NCI-H2107 (cell line): Measurements from ENCODE around the gene ABCA9.
"Not testable (repeated sequence)": the region's sequence is repeated elsewhere in the genome, so short reads cannot be mapped to it uniquely, and the experiment has no call there.

Source experiments
- DNase-seq: peaks from one replicate; lab custom pipeline; 2025; lab: John Stamatoyannopoulos, UW

The ABCA9 gene, protein sequence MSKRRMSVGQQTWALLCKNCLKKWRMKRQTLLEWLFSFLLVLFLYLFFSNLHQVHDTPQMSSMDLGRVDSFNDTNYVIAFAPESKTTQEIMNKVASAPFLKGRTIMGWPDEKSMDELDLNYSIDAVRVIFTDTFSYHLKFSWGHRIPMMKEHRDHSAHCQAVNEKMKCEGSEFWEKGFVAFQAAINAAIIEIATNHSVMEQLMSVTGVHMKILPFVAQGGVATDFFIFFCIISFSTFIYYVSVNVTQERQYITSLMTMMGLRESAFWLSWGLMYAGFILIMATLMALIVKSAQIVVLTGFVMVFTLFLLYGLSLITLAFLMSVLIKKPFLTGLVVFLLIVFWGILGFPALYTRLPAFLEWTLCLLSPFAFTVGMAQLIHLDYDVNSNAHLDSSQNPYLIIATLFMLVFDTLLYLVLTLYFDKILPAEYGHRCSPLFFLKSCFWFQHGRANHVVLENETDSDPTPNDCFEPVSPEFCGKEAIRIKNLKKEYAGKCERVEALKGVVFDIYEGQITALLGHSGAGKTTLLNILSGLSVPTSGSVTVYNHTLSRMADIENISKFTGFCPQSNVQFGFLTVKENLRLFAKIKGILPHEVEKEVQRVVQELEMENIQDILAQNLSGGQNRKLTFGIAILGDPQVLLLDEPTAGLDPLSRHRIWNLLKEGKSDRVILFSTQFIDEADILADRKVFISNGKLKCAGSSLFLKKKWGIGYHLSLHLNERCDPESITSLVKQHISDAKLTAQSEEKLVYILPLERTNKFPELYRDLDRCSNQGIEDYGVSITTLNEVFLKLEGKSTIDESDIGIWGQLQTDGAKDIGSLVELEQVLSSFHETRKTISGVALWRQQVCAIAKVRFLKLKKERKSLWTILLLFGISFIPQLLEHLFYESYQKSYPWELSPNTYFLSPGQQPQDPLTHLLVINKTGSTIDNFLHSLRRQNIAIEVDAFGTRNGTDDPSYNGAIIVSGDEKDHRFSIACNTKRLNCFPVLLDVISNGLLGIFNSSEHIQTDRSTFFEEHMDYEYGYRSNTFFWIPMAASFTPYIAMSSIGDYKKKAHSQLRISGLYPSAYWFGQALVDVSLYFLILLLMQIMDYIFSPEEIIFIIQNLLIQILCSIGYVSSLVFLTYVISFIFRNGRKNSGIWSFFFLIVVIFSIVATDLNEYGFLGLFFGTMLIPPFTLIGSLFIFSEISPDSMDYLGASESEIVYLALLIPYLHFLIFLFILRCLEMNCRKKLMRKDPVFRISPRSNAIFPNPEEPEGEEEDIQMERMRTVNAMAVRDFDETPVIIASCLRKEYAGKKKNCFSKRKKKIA (N-terminal part only)

DNA sequence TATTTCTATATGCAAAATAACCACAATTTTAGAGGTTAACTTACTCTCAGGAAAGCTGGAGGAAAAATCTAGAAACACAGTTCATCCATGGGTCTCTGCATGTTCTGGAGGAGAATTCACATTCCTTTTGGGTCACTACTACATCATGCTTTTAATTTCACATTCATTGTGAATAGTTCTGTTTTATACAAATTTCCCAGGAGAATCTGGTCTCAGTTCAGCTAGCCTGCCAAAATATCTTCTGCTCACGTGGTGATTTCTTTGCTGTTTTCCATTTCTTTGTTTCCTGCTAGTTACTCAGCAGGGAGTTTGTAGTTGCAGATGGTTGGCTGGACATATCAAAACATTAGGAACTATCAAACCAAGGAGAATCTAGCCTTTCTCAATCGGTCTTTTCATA, at the start of gene ABCA9:
ABCA9 (minus strand) TSS at position 106 of the 400 bp plus-strand sequence. CDS start 9,801 bp downstream, outside the sequence.
- no peak for DNase-seq

DNA sequence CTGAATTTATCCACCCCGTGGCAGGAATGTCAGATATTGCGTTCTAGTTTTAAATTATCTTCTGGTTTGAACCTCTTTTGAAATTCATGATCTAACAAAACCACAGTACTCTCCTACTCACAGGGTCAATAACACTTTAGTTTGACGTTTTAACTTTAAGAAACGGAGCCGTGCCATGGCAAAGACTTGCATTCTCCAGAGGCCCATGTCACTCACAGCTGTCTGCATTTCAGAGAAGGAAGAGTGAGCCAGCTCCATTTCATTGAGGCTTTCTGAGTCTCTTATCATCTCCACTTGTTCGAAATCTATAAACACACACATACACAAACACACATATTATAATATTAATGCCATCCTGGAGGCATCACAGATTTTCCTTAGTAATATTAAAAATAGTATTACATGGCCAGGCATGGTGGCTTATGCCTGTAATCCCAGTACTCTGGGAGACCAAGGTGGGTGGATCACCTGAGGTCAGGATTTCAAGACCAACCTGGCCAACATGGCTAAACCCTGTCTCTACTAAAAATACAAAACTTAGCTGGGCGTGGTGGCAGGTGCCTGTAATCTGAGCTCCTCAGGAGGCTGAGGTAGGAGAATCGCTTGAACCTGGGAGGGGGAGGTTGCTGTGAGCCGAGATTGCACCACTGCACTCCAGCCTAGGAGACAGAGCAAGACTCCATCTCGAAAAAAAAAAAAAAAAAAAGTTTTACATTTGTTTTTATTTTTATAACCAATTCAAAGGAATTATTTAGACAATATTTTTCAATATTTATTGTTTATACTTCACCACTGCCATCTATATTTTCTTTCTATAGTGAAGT, 45.4 kb upstream of the ABCA9 start:
- no peak for DNase-seq

DNA sequence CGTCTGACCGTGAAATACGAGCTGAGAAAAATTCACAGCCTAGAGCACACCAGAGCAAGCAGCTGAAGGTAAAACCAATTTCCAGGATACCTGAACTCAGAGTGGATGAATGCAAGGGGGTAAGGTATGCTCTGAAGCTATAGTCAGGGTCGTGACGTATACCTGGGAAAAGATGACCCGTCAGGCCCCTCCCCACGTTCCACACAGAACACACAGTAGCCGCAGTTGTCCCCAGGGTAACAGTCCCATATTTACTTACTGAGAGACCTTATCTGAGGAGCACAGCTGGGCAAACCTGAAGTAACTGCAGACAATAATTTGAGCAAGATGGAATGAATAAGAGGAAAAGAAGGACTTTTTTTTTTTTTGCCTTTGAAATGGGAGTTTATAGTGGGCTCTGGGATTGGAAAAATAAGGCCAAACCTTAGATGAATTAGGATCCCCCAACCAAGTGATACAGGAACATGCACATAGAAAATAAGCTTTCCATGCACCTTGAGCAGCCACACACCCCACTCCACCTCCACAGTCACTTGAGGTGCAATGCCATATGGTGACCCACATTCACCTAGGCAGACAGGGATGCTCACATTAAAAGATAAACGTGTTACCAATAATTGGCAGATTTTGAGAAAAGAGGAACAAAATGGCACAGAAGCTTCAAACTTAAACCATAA, 43.0 kb upstream of the ABCA9 start:
- no peak for DNase-seq

DNA sequence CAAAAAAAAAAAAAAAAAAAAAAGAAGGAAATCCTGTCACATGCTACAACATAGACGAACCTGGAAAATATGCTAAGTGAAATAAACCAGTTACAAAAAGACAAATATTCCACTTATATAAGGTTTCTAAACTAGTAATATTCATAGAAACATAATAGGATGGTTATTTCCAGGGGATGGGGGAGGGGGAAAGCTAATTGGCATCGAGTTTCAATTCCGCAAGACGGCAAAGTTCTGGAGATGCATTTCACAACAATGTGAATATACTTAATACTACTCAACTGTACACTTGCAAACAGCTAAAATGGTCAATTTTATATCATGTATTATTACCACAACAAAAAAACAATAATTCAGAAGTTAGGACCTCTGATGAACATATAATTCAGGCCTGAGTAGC, 37.9 kb upstream of the ABCA9 start:
- no peak for DNase-seq

DNA sequence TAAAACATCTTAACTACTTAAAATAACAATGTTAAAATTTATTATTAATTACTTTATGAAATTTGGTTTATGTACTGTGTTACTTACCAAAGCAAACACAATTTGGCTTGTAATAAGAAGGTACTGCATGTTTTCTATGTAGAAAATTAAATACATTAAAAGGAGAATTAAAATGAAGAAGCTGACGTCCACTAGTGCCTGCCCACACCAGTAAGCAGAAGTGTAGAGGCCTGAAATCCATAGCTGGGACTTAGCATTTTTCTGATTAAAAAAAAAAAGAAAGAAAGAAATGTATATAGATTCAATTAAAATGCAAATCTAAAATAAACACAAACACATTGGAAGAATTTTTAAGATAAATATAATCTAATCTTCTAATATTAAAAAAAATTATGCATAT, 35.8 kb upstream of the ABCA9 start:
- no peak for DNase-seq

DNA sequence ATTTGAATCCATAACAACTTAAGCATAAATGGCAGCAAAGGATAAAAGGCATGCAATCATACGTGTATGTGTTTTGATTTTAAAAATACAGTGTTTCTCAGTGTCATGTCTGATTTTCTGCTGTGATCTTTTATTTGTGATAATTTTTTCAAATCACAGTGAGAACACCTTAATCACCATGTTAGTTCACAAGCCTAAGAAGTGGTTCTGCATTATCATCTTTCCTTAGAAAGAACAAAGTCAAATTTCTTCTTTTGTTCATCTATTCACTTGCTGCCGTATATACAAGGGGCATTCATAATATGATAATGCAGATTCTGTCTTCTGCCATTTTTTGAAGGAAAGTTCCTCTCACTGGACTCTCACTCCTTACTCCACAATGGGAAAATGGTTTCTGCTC, 33.3 kb upstream of the ABCA9 start:
- DNase-seq = no peak

DNA sequence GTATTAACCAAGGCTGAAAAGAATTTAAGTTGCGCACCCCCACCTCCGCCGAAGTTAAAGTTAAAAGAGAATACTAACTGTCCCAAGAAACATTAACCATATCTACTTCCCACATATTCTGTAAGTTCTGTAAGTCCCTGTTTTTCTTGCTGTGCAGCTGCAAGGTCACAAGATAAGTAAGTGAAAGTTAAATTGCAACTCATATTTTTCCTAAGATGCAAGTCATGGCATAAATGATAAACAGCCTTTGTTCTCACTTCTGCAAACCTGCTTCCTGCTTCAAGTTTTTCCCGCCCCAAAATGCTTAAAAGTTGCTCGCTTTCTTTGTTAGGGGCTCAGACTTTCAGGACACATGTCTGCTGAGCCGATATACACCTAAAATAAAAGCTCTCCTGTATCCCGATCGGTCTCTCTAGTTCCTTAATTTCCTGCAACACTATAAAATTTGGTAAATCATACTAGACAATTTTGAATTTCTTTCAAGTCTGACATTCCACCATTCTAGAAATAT, 32.6 kb upstream of the ABCA9 start:
- DNase-seq = no peak

DNA sequence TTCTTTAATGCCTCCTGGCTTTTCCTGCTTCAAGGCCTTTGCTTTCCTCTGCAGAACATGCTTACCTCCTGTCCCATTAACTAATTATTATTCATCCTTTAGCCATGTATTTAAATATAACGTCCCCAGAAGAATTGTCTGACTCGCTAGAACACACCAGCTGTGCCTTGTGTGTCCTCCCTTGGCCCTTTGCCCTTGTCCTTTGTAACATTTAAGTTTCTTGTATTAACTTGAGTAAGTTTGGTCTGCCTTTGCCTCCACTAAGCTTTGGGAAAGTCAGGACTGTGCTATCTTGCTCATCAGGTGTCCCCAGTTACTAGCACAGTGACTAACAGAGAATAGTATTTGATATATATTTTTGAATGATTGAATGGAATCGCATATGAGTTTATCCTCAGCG, 29.6 kb upstream of the ABCA9 start:
- no peak for DNase-seq

DNA sequence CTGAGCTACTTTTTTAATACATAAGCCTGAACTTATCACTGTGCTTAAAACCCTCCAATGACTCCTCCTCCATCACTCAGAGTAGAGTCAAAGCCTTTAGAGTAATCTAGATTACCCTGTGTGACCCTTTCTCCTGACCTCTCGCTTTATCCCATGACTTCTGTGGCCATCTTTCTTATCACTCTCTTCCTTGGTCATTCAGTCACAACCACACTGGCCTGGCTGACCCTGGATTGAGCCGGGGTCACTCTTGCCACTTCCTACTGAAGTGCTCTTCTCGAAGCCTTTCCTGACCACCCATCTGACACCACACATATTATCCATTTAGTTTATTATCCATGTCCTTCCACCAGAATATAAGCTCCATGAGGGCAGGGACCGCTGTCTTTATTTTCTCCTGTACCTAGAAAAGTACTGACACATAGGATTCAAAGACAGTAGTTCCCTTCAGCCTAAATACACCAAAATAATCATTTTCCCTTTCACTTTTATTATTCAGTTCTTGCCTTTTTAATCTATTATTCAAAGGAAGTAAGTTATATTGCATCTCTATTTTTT, 28.0 kb upstream of the ABCA9 start:
- no peak for DNase-seq

DNA sequence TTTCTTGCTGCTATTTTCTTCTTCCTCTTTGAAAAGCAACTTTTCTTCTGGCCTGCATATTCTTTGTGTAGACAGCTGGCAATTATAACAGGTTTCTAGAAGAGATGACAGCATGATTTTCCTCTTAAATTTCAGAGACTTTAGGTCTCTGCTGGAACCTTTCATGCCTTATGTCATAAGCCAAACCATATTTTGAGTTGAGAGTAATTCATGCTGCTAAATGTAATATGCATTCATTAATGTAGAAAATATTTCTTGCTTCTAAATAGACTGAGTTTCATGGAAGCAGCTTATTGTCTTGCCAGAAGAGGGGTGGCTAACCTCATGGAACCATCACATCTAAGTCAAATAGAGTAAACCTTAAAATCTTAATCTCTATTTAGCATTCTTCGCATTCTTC, 25.9 kb upstream of the ABCA9 start:
- no peak for DNase-seq

DNA sequence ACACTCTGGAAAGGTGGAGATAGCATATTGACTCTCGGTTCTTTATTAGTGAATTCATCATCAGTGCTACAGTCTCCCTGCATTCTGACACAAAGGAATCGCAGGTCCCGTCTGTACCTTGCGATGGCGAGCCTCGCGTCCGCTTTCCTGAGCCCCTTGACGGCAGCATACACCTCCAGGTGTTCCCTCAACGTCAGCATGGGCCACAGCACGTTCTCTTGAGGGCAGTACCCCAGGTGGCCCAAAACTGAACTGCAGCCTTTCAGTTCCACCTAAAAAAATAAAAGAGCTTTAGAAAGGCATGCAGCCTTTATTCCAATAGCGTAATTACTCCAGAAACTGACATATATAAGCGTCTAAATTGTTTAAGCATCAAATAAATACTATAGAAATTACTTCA, 24.2 kb upstream of the ABCA9 start:
- DNase-seq = no peak

DNA sequence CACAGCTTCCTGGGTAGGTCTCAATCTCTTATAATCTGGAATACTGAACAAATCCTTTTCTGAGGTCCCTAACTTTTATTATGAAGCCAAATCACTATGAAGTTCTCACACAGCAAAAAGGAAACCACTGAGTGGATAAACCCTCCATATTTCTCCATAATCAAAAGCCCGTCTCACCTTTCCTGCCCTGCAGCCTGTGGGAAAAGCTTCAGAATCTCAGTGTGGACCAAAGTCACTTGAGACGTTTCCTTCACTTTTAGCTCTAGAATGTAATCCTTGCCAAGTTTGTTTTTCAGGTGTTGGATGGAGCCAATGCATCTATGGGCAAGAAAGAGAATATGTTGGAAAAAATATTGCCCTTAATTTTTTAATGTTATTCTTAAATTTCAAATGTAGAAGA, 22.0 kb upstream of the ABCA9 start:
- no peak for DNase-seq

DNA sequence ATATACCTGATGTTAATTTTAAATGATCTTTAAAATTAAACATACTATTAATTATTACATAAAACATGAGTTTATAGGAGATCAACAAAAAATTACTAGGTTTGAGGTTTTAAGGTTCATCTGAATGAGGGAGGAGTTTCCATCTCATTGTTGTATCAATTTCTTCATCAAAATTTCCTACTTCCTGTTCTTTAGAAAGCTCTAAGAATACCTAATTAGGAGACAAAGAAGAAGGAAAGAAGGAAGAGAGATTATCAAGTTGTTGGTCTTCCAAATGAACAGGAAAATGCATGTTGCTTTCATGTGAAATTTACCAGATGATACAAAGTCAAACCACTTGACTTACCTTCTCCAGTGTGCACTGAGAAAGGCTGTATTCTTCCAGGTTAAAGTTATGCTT, 18.1 kb upstream of the ABCA9 start:
- DNase-seq = no peak

DNA sequence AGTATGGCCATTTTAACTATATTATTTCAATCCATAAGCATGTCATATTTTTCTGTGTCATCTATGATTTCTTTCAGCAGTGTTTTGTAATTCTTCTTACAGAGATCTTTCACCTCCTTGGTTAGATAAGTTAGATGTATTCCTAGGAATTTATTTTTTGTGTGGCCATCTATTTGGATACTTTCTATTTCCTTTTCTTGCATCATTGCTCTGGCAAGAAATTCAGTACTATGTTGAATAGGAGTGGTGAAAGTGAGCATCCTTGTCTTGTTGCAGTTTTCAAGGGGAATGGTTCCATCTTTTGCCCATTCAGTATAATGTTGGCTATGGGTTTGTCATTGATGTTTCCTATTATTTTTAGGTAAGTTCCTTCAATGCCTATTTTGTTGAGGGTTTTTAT, 15.1 kb upstream of the ABCA9 start:
- no peak for DNase-seq

DNA sequence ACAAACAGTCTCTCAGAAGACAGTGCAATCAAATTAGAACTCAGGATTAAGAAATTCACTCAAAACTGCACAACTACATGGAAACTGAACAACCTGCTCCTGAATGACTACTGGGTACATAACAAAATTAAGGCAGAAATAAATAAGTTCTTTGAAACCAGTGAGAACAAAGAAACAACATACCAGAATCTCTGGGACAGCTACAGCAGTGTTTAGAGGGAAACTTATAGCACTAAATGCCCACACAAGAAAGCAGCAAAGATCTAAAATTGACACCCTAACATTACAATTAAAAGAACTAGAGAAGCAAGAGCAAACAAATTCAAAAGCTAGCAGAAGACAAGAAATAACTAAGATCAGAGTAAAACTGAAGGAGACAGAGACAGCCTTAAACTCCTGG, 12.7 kb upstream of the ABCA9 start:
- not testable (repeated sequence) for DNase-seq

DNA sequence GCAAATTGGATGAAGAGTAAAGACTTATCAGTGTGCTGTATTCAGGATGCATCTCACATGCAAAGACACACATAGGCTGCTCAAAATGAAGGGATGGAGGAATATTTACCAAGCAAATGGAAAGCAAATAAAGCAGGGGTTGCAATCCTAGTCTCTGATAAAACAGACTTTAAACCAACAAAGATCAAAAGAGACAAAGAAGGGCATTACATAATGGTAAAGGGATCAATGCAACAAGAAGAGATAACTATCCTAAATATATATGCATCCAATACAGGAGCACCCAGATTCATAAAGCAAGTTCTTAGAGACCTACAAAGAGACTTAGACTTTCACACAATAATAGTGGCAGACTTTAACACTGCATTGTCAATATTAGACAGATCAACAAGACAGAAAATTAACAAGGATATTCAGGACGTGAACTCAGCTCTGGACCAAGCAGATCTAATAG, 12.1 kb upstream of the ABCA9 start:
- DNase-seq = not testable (repeated sequence)

DNA sequence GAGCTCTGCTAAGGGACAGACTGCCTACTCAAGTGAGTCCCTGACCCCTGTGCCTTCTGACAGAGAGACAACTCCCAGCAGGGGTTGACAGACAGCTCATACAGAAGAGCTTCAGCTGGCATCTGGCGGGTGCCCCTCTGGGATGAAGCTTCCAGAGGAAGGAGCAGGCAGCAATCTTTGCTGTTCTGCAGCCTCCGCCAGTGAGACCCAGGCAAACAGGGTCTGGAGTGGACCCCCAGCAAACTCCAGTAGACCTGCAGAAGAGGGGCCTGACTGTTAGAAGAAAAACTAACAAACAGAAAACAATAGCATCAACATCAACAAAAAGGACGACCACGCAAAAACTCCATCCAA, 10.5 kb upstream of the ABCA9 start:
- DNase-seq = not testable (repeated sequence)

DNA sequence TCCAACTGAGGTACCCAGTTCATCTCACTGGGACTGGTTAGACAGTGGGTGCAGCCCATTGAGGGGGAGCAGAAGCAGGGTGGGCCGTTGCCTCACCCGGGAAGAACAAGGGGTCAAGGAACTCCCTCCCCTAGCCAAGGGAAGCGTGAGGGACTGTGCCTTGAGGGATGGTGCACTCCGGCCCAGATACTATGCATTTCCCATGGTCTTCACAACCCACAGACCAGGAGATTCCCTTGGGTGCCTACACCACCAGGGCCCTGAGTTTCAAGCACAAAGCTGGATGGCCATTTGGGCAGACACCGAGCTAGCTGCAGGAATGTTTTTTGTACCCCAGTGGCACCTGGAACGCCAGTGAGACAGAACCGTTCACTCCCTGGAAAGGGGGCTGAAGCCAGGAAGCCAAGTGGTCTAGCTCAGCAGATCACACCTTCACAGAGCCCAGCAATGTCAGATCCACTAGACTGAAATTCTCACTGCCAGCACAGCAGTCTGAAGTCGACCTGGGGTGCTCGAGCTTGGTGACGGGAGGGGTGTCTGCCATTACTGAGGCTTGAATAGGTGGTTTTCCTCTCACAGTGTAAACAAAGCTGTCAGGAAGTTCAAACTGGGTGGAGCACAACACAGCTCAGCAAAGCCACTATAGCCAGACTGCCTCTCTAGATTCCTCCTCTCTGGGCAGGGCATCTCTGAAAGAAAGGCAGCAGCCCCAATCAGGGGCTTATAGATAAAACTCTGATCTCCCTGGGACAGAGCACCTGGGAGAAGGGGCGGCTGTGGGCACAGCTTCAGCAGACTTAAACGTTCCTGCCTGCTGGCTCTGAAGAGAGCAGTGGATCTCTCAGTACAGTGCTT, 9.9 kb upstream of the ABCA9 start:
- DNase-seq = not testable (repeated sequence)

DNA sequence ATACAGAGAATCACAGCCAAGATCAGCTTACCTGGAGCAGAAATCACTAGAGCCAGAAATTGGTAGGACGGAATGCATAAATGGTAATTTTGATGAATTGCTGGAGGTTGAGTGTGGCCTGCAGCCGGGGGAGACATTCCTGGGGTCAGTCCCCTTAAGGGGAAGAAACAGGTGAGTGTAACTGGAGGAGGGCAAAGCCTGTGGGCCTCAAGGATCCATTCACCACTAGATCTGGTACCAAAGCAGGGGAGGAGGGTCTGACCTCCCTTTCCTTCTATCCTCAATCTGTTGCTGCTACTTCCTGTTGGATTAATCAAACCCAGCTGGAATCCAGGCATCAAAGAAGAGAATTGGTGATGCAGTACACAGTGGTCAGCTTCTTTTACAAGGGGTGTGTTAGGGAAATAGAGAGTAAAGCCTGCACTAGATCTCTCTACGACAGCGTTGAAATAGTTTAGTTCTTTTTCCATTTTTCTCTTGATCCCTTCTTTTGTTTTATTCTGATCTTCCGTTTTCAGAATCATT, 8.6 kb upstream of the ABCA9 start:
- no peak for DNase-seq
